GM18498 (cell line): ENCODE data around the gene SMARCA2.

Experiments used
- ATAC-seq: cut with Tn5 transposase; IDR thresholded peaks from one replicate; pipeline ENCODE4 v1.9.1; 2021; ENCODE audit warnings: mild to moderate bottlenecking, moderate library complexity; ENCODE audit not compliant: unreplicated experiment

The SMARCA2 gene

DNA sequence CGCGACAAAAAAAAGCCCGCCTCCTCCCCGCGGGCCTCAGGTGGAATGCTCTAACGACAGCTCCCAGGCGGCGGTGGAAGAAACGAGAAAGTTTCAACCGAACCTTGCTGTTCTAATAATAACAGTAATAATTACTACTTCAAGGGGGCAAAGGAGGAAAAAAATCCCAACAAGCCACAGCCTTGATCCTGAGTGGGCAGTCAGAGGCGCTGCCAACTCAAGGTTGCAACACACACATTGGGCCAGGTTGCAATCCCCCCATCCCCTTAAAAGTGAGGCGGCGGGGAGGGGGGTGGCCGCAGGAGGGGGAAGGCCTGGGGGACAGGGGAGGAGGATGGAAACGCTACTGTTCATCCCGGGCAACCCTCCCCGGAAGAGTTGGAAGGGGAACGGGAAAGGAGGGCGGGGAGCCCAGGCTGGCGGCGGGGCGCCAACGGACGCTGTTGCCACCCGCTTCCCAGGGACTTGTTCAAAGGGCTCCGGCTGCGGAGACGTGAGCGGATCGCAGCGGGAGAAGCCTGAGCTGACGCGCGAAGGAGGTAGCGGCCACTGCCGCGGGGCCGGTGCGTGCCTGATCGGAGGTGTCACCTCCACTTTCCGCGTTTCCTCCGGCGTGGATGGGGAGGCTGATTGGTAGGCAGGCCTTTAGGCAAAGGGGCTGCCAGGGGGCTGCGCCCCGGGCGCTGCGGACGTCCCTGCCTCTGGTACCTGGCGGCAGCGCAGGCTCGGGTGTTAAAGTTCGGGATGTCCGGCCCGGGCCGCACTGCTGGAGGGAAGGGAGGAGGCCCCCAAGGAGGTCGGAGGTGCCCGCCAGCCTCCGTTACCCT, 647 bp downstream of the SMARCA2 start:
- peak; percentile 6 for ATAC-seq

DNA sequence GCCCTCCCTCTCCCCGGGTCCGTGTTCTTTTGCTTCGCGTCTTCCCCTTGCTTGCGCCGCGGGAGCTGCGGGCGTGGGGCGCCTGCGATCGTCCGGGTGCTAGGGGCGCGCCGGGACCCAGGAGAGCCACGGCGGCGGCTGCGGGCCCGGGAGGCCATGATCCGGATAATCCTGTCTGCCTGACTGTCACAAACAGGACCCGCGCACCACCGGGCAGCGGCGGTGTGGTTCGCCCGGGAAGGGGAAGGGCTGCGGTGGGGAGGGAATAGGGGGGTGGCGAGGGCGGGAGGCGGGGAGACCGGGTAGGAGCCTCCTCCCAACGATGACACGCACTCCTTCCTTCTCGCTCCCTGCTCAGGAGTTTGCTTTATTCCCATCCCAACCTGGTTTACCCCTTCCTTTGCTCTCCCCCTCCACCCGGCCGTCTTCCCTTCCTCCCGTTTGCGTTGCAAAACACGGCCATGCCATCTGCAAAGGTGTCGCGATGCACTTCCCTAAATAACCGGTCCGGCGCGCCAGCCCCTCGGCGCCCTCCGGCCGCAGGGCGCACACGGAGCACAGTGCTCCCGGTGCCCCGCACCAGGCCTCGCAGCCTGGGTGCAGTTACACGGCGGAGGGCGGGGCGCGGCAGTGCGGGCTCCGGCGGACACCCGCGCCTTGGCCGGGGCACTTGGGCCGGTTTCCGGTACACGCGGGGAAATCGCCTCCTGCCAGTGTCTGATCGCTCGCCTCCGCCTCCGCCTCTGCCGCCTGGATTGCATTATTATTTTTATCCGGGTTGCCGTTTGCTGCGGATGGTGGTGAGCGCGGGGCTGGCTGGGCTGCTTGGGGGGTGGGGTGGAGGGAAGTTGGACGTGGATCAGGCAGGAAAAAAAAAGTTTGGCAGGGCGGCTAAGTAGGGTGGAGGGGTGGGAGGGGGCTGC, 1.5 kb downstream of the SMARCA2 start:
- peak; percentile 7 for ATAC-seq

DNA sequence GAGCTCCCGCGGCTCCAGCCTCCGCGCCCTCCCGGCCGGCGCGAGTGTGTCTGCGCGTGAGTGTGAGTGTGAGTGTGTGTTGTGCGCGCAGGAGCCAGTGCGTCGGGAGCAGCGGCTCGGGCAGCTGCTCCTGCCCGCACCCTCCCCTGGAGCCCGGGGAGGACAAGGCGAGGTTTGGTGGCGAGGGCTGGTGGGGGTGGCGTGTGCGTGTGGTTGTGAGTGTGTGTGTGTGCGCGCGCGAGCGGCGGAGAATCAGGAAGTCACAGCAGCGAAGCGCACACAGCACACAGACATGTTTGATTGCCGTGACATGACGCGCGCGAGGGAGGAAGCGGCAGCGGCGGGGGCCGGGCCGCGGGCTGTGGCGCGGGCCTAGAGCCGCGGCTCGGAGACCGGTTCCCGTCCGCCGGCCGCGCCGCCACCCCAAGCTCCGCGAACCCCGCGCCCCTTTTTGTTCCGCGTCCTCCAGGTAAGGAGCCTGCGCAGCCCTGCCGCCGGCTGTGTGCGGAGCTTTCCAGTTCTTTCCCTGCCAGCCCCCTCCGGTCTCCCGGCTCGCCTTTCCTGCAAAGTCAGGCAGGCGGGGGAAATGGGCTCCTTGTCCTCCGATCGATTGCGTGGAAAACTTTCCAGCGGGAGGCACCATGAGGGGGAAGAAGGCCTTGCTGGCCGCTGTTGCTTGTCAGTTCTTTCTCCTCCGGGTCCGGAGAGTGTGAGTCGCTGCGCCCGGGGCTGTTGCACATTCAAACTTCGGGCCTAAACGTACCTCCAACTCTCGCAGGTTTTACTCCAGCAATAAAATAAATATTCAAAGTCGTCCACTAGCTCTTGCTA, 2.4 kb downstream of the SMARCA2 start:
- peak; percentile 39 for ATAC-seq

DNA sequence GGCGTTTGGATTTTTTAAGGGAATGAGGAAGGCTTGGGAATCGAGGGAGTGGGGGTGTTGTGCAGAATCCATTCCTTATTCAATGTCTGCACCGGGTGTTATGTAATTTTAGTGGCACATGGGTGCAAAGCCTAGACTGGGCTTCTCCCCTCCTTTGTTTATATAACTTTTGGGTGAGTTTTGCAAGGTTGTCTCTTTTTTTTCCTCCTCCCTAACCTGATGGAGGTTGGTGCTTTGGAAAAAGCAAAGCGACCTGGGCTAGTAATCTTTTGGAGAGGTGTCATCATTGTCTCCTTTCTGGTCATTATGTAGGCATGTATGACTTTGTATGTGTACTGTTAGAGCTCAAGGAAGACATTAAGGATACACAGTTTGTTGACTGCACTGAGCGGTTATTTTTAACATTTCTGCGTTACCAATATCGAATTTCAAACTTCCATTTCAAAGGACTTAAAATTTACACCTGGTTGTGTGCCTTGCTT, 3.1 kb downstream of the SMARCA2 start:
- ATAC-seq: no peak

DNA sequence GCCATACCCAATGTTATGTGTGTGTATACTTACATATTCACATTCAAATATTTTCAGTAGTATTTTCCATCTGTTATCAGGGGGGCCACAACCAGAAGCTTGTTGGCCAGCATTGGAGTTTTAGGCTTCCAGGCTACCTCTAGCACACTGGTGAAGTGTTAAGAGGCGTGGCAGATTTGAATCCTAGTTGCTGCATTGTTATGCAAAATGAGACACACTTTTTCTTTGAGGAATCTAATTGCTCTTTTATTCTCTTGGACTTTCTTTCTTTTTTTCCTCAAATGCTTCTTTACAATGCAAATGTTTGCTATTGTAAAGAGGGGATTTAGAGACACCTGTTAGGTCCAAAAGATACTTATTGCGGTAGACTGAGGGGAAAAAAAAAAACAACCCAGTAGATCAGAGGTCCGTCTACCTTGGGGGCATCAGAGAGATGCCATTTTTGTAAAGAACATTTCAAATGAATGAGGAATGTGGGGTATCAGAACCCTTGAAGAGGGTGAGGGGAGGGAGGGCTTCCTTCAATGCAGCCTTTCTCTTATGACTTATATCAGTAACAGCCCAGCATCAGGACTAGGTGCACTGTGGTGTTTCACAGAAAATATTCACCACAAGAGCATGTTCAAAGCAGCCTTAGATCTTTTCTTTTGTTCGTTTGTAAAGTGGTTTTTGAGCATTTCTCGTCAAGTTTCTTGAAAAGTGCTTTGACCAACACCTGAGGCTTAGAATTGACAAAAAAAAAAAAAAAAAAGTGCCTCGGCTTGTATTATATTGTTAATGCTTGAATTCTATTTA, 3.8 kb downstream of the SMARCA2 start:
- ATAC-seq: no peak

DNA sequence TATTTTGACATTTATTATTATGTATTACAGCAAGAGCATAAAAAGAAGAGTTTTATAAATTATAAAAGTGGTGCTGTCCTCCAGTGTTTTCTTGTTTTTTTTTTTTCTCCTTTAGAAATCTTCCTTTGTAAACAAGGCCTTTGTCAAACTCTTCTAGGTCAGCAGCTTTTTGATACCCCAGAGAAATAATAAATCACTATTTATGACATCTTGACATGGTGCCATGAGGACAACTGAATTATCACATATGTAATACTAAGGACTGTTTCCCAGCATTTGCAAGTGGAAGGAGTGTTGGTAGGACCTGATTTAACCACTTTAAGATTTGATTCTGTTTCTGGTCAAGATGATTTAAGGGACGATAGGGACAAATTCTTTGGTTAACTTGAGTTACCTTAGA, 4.6 kb downstream of the SMARCA2 start:
- ATAC-seq: no peak

DNA sequence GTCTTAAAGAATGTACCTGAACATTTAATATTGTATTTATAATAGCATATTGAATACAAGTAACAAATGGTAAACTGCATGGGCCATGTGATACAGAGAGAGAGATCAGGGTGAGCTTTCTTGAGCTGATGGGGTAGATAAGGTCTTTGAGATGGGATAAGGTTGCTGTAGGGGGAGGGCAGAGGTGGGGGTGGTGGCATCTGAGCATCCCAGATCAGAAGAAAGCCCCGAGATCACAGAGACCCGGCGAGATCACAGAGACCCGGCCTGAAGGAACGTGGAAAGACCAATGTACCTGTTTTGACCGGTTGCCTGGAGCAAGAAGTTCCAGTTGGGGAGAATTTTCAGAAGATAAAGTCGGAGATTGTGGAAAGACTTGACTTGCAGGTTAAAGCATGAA, 6.6 kb downstream of the SMARCA2 start:
- no peak for ATAC-seq

DNA sequence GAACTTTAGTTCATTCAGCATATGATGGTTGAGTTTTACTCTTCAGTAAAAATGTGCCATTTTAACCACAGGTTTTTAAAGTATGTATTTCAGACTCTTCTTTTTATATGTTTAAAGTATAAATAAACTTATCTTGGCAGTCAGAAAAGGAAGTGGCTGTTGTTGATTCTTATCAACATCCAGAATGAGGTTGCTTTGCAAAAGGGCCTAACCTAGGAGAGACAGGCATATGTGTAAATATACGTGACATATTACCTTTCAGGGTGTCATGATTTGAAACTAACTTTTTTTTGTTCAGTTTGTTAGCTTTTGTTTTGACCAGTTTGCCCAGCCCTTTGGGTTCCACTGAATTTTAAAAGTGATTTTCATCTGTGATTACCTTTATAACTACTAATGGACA, 7.4 kb downstream of the SMARCA2 start:
- ATAC-seq: no peak

DNA sequence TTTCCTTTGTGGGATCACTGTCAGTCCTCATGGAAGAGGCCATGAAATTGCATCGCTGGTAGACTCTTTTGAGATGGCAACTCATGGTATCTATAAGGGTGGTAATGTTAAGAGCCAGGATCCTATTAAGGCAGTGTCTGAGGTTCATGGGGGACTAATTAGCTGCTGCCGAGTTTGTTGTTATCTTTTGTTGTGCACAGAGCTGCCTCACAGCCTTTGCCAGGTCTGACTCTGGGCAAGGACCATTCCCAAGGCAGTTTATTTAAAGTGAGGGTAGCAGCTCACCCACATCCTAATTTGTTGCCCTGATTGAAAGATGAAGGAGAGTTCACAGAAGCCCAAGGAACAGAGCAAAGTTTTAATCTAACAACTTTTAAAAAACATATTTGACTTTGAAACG, 7.9 kb downstream of the SMARCA2 start:
- ATAC-seq: no peak

DNA sequence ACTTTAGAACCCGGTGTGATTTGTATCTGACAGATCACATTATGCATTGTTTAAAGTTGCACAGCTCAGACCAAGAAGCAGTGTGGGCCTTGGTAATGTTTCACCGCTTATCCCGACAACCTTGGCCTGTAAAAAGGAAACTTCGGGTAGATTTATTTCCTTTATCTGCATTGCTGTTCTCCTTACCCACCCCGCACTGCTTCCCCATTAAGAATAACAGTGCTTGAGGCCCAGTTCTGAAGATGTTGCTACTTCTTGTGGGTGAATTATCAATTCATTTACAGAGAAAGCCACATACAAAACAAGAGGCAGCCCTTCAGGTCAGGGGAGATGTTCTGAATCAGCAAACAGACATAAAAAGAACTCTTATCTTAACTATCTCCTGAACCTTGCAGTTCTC, 8.4 kb downstream of the SMARCA2 start:
- peak; percentile 50 for ATAC-seq

DNA sequence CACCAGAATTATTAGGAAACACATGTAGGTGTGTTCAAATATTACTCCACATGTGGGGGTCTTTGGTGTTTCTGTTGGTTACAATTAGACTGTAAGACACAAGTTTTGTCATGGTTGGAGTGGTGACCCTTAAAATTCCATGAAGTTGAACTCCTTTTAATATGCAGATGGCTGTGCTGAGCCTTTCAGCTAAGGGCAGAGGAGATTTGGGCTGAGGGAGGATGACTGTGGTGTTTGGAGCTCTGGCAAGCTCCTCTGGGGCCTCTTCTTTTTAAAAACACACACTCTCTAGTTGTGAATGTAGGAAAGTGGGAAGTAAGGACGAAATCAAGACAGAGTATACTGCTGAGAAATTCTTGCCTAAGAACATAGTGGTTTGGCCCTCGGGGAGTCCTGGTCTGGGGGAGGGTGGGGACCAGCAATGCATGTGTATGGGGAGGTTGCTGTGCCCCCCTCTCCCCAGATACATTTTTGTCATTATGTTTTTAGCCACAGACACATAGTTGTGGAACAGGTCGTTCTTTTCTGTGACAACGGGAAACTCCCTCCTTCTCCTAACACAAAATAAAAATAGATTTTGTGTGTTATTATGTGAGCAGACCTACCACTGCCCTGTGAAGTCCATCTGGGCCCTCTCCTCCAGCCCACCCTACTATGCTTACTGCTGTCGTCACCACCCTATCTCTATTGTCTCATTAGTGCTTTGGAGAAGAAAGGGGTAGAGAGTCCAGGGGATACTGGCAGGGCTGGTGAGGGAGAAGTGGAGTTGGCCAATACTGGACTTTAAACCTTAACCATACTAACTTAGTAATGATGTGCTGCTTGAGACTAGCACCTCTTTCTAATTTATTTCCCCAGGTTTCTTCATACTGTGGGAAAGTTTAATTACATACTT, 10.0 kb downstream of the SMARCA2 start:
- ATAC-seq: no peak

DNA sequence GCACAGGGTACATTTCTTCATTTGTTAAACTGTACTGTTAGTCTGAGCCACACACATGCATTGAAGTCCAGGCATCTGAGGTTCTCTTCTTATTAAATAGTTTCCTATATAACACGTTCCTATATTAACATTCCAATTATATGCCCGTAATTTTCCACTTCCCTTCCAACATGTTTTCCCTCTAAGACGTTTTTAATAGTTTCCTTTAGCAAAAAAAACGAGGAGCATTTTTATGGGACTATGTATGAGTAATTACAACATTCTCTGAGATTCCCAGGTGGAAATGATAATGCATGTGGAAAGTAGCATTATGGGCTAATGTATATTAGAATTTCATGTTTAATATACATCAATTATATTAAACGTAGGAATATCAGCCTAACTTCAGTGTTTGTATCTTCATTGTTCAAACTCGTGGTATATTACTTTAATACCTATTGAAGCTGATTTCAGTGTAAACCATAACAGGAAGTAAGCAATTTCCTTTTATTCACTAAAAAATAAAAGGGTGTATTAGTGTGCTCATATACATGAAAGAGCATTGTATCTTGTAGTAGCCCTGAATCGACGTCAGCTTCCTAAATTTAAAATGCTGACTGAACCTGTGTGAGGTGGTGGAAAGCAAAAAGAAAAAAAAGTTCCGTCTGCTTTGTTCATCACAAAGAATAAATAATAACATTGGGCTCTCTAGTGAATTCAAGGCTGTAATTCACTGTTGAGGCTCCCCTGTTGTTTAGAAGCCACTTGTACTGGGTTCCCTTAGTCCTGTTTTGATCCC, 11.3 kb downstream of the SMARCA2 start:
- ATAC-seq: no peak

DNA sequence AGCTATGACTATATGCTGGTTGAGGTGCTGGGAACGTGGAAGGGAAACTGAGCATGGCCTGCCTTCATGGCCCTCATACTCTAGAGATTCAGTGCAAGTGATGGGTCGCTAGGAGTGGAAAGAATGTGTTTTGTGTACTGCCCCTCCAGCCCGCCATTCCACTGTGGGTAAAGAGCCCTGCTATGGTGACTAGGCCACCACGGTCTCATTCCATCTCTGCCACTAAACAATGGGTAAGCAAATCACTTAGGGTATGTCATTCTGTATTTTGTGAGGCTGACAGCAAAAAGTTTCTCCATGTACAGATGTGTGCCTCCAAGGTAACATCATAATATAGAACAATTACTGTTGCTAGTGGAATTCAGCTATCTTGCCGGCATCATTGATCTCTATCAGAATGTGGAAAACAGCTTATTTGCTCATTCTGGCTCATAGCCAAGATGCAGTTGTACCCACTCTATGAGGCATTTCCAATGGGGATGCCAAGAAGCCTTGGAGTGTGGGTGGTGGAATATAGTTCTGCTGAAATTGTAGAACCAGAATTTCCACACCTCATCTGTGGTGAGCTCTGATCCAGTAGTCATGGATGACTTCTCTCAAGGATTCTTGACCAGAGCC, 12.5 kb downstream of the SMARCA2 start:
- no peak for ATAC-seq

DNA sequence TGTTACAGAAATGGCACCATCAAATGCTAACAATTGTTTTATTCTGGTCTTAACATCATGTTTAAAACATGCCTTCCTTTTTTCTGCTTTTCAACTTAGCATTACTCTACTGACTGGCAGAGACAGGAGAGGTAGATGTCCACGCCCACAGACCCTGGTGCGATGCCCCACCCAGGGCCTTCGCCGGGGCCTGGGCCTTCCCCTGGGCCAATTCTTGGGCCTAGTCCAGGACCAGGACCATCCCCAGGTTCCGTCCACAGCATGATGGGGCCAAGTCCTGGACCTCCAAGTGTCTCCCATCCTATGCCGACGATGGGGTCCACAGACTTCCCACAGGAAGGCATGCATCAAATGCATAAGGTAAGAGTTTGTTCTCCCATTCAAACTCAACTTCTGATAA, 13.7 kb downstream of the SMARCA2 start:
- ATAC-seq: no peak

DNA sequence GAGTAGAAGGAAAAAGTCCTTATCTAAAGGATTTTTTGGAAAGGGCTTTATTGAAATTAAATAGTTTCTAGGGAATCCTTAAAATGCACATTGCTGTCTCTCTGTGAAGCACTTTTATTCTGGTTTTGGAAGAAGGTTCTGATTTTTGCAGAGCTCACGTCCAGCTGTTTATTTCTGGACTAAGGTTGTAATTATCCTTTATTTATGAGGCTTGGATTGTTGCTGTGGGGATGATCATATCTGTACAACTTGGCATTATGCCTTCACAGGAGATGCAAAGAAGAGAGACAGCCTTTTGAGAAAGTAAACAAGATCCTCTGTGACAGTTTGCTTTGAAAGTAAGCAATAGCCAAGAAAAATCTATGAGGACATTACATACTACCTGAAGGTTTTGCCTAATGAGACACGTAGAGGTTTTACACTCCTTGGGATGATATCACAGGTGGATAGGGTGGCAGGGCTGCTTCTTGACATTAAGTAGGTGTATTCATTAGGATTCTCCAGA, 14.6 kb downstream of the SMARCA2 start:
- no peak for ATAC-seq

DNA sequence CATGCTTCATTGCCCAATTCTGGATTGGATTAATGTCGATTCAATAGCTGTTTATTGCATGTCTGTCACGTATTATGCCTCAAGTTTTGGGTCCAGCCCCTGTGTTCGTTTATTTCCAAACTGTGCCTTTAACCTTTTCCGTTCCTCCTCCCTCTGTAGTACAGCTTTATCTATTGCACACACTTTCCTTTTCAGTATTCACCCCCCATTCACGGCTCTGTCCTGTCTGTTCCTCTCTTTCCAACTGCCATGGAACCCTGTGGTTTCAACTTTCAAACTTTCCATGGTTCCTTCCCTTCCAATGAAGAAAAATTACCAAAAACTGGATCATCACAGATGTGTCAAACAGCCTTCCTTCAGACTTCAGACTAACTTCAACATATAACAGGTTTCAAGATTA, 17.1 kb downstream of the SMARCA2 start:
- no peak for ATAC-seq

DNA sequence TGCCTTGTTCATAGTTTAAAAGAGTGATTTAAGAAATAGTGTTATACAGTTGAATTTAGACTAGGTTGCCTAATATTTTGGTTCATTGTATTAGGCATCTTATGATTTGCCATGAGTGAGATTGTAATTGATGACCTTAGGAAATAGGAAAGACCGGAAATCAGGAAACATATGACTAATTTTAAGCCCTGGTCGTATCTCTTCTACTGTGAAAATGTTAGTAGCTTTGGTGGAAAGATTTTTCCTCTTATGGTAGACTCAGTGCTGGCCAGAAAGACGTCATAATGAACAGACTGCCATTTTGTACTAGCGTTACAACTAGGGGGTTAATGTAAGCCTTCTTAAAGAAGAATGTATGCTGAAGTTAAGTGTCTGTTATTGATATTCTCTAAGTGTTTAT, 21.7 kb downstream of the SMARCA2 start:
- no peak for ATAC-seq
